ENCODE data around the gene PHF20.
"Not testable (repeated sequence)": the region's sequence is repeated elsewhere in the genome, so short reads cannot be mapped to it uniquely, and the experiment has no call there.

GRCh38 chr20:35855641-35856040 lies 83.8 kb downstream of the PHF20 start:
- not testable (repeated sequence) for TF ChIP-seq YY1 (IDR thresholded peaks at IDR 0.05; ENCODE audit: insufficient read depth, insufficient read length); ZNF274 (IDR thresholded peaks at IDR 0.05; ENCODE audit: low read depth, low read length)
